ENCODE data around the gene CCDC51. TPM values are rescaled to one million over a fixed set of nuclear protein-coding genes. Genes with fewer than 3 reads are reported as not detected.

Gene CCDC51
- total and polyA plus RNA-seq, 2 of the 13 experiments (the other 11 are each of a cell fraction or from before 2014, with no cell fraction given): 18.1 to 29.4 TPM

DNA sequence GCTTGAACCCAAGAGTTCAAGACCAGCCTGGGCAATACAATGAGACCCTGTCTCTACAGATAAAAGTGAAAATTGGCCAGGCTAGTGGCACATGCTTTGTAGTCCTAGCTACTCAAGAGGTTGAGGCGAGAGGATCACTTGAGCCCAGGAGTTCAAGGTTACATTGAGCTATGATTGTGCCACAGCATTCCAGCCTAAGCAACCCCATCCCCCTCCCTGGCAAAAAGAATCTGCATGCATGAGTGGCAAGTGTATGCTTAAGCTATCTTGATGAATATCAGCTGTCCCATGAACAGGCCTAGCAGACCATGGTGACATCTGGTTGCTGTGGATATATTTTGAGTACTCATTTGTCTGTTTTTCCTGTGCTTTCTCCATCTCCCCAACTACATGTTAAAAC, 11.4 kb upstream of the CCDC51 start (continued):
- TF ChIP-seq, protein P1, sequence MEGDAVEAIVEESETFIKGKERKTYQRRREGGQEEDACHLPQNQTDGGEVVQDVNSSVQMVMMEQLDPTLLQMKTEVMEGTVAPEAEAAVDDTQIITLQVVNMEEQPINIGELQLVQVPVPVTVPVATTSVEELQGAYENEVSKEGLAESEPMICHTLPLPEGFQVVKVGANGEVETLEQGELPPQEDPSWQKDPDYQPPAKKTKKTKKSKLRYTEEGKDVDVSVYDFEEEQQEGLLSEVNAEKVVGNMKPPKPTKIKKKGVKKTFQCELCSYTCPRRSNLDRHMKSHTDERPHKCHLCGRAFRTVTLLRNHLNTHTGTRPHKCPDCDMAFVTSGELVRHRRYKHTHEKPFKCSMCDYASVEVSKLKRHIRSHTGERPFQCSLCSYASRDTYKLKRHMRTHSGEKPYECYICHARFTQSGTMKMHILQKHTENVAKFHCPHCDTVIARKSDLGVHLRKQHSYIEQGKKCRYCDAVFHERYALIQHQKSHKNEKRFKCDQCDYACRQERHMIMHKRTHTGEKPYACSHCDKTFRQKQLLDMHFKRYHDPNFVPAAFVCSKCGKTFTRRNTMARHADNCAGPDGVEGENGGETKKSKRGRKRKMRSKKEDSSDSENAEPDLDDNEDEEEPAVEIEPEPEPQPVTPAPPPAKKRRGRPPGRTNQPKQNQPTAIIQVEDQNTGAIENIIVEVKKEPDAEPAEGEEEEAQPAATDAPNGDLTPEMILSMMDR (CRISPR knock-in tag; IDR thresholded peaks at IDR 0.05): no peak
- TF ChIP-seq, protein P2, sequence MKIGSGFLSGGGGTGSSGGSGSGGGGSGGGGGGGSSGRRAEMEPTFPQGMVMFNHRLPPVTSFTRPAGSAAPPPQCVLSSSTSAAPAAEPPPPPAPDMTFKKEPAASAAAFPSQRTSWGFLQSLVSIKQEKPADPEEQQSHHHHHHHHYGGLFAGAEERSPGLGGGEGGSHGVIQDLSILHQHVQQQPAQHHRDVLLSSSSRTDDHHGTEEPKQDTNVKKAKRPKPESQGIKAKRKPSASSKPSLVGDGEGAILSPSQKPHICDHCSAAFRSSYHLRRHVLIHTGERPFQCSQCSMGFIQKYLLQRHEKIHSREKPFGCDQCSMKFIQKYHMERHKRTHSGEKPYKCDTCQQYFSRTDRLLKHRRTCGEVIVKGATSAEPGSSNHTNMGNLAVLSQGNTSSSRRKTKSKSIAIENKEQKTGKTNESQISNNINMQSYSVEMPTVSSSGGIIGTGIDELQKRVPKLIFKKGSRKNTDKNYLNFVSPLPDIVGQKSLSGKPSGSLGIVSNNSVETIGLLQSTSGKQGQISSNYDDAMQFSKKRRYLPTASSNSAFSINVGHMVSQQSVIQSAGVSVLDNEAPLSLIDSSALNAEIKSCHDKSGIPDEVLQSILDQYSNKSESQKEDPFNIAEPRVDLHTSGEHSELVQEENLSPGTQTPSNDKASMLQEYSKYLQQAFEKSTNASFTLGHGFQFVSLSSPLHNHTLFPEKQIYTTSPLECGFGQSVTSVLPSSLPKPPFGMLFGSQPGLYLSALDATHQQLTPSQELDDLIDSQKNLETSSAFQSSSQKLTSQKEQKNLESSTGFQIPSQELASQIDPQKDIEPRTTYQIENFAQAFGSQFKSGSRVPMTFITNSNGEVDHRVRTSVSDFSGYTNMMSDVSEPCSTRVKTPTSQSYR (CRISPR knock-in tag; IDR thresholded peaks at IDR 0.05; ENCODE audit: borderline replicate concordance): peak; percentile 93
- no peak for TF ChIP-seq ZSCAN30 (CRISPR knock-in tag; IDR thresholded peaks at IDR 0.05)
- 0 out of 2 replicates have a peak, but pooled peaks have one; percentile 10 for TF ChIP-seq SOX5 (CRISPR knock-in tag; IDR thresholded peaks at IDR 0.05; ENCODE audit: borderline replicate concordance)
- TF ChIP-seq ZNF367 (CRISPR knock-in tag; IDR thresholded peaks at IDR 0.05; ENCODE audit: borderline replicate concordance): no peak
- TF ChIP-seq, protein P3, sequence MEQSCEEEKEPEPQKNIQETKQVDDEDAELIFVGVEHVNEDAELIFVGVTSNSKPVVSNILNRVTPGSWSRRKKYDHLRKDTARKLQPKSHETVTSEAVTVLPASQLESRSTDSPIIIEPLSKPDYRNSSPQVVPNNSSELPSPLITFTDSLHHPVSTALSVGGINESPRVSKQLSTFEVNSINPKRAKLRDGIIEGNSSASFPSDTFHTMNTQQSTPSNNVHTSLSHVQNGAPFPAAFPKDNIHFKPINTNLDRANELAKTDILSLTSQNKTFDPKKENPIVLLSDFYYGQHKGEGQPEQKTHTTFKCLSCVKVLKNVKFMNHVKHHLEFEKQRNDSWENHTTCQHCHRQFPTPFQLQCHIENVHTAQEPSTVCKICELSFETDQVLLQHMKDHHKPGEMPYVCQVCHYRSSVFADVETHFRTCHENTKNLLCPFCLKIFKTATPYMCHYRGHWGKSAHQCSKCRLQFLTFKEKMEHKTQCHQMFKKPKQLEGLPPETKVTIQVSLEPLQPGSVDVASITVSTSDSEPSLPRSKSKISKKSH (CRISPR knock-in tag; IDR thresholded peaks at IDR 0.05; ENCODE audit: borderline replicate concordance): no peak
- peak; percentile 45; the same call in 1 of the 2 replicates for TF ChIP-seq NR2C2 (CRISPR knock-in tag; IDR thresholded peaks at IDR 0.05; ENCODE audit: borderline replicate concordance)
- TF ChIP-seq, protein P4, sequence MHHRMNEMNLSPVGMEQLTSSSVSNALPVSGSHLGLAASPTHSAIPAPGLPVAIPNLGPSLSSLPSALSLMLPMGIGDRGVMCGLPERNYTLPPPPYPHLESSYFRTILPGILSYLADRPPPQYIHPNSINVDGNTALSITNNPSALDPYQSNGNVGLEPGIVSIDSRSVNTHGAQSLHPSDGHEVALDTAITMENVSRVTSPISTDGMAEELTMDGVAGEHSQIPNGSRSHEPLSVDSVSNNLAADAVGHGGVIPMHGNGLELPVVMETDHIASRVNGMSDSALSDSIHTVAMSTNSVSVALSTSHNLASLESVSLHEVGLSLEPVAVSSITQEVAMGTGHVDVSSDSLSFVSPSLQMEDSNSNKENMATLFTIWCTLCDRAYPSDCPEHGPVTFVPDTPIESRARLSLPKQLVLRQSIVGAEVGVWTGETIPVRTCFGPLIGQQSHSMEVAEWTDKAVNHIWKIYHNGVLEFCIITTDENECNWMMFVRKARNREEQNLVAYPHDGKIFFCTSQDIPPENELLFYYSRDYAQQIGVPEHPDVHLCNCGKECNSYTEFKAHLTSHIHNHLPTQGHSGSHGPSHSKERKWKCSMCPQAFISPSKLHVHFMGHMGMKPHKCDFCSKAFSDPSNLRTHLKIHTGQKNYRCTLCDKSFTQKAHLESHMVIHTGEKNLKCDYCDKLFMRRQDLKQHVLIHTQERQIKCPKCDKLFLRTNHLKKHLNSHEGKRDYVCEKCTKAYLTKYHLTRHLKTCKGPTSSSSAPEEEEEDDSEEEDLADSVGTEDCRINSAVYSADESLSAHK (CRISPR knock-in tag; IDR thresholded peaks at IDR 0.05; ENCODE audit: borderline replicate concordance): no peak
- TF ChIP-seq, protein P5, sequence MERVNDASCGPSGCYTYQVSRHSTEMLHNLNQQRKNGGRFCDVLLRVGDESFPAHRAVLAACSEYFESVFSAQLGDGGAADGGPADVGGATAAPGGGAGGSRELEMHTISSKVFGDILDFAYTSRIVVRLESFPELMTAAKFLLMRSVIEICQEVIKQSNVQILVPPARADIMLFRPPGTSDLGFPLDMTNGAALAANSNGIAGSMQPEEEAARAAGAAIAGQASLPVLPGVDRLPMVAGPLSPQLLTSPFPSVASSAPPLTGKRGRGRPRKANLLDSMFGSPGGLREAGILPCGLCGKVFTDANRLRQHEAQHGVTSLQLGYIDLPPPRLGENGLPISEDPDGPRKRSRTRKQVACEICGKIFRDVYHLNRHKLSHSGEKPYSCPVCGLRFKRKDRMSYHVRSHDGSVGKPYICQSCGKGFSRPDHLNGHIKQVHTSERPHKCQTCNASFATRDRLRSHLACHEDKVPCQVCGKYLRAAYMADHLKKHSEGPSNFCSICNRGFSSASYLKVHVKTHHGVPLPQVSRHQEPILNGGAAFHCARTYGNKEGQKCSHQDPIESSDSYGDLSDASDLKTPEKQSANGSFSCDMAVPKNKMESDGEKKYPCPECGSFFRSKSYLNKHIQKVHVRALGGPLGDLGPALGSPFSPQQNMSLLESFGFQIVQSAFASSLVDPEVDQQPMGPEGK (CRISPR knock-in tag; IDR thresholded peaks at IDR 0.05): 0 out of 2 replicates have a peak, but pooled peaks have one; percentile 33
- TF ChIP-seq ZNF460 (CRISPR knock-in tag; IDR thresholded peaks at IDR 0.05; ENCODE audit: borderline replicate concordance): no peak
- TF ChIP-seq, protein P6, sequence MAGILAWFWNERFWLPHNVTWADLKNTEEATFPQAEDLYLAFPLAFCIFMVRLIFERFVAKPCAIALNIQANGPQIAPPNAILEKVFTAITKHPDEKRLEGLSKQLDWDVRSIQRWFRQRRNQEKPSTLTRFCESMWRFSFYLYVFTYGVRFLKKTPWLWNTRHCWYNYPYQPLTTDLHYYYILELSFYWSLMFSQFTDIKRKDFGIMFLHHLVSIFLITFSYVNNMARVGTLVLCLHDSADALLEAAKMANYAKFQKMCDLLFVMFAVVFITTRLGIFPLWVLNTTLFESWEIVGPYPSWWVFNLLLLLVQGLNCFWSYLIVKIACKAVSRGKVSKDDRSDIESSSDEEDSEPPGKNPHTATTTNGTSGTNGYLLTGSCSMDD (CRISPR knock-in tag; IDR thresholded peaks at IDR 0.05): no peak
- TF ChIP-seq MIXL1 (CRISPR knock-in tag; IDR thresholded peaks at IDR 0.05): no peak
- TF ChIP-seq SIN3A (IDR thresholded peaks at IDR 0.05; ENCODE audit: borderline replicate concordance, low read depth, low read length): no peak

Measured in HepG2 (cell line).